Panc1 (cell line): ENCODE measurements around the gene SH3TC1. TPM values are rescaled to one million over a fixed set of nuclear protein-coding genes. Genes with fewer than 3 reads are reported as not detected.

Experiments
- ATAC-seq: fragments of 200-7000 bp; cut with Tn5 transposase; 2 replicates; pipeline ENCODE4 v1.9.1; 2020; ENCODE audit warnings: mild to moderate bottlenecking, moderate library complexity
- BruUV-seq: library from RNA; stranded (reverse); fragments of 400-500 nt; replicated peaks from 2 replicates; lab custom pipeline; 2021; lab: Mats Ljungman, UMichigan
- CTCF ChIA-PET: fragments of 300-600 bp; sonication (Branson Sonifier 250); formaldehyde crosslinking; loops from one replicate; lab custom pipeline; 2022; ENCODE audit warnings: antibody characterized with exemption; lab: Charles Lee
- POLR2A ChIA-PET: fragments of 300-600 bp; sonication (Branson Sonifier 250); formaldehyde crosslinking; loops from one replicate; lab custom pipeline; 2022; ENCODE audit warnings: antibody characterized with exemption; lab: Charles Lee
- DNase-seq: peaks from one replicate; pipeline ENCODE4 v3.0.0-alpha.2; 2010; ENCODE audit warnings: low read depth, low spot score
- H3K27ac ChIP-seq: 2 replicates; pipeline ENCODE4 v1.5.1; 2011; ENCODE audit warnings: mild to moderate bottlenecking, low read length, inconsistent platforms
- H3K27me3 ChIP-seq: fragments of 200-500 bp; sonication (Bioruptor generic); 2 replicates; pipeline ENCODE4 v1.6.0; 2014; ENCODE audit warnings: low read length, inconsistent platforms; ENCODE audit not compliant: control insufficient read depth, insufficient read depth
- H3K36me3 ChIP-seq: fragments of 200-500 bp; sonication (Bioruptor generic); 2 replicates; pipeline ENCODE4 v1.5.1; 2014; ENCODE audit warnings: inconsistent platforms, mild to moderate bottlenecking, low read length, moderate library complexity; ENCODE audit not compliant: control insufficient read depth, insufficient read depth
- H3K4me1 ChIP-seq: 2 replicates; pipeline ENCODE4 v1.5.1; 2011; ENCODE audit warnings: inconsistent platforms, mild to moderate bottlenecking, low read length, moderate library complexity; ENCODE audit not compliant: control insufficient read depth, insufficient read depth
- H3K4me3 ChIP-seq, 2 experiments: 2 replicates each; pipeline ENCODE4 v1.5.1; 2011 to 2012; ENCODE audit warnings: low read depth in 2 of 2, low read length in 2 of 2, mild to moderate bottlenecking in 2 of 2, inconsistent platforms in 1 of 2, moderate library complexity in 1 of 2
- H3K9me3 ChIP-seq: fragments of 200-500 bp; sonication (Bioruptor generic); 2 replicates; pipeline ENCODE4 v1.5.1; 2014; ENCODE audit warnings: low read depth, mild to moderate bottlenecking, inconsistent platforms, low read length, moderate library complexity; ENCODE audit not compliant: control insufficient read depth, insufficient read depth
- POLR2AphosphoS5 ChIP-seq: IDR thresholded peaks from 2 replicates; pipeline ENCODE4 v1.6.1; 2012; ENCODE audit warnings: mild to moderate bottlenecking, low read depth, low read length, moderate library complexity
- SIN3A ChIP-seq: IDR thresholded peaks from 2 replicates; pipeline ENCODE4 v1.6.1; 2012; ENCODE audit warnings: low read depth, mild to moderate bottlenecking, low read length, moderate library complexity, borderline replicate concordance; ENCODE audit not compliant: insufficient read depth
- TCF7L2 ChIP-seq: IDR thresholded peaks from 2 replicates; pipeline ENCODE4 v1.6.1; 2011; ENCODE audit warnings: mild to moderate bottlenecking, low read depth, low read length, inconsistent platforms
- in situ Hi-C: cut with HindIII; loops from 2 replicates; pipeline ENCODE4 v1.10.0; 2016; ENCODE audit warnings: low sequenced_read_pairs, low pct_unique_long_range_greater_than_20kb
- intact Hi-C: fragments of 100-400 bp; cut with micrococcal nuclease; formaldehyde crosslinking; loops from one replicate; pipeline ENCODE4 v1.10.0; 2022; ENCODE audit not compliant: unreplicated experiment
- total RNA-seq: library from RNA; stranded (reverse); gene quantifications from one replicate; pipeline ENCODE4 v1.2.1, GENCODE V29; 2021; ENCODE audit not compliant: unreplicated experiment
- TF ChIP-seq, protein P1 (sequence below): fragments of 450-650 bp; IDR thresholded peaks from 2 replicates; pipeline ENCODE4 v1.5.1; 2017; ENCODE audit warnings: mild to moderate bottlenecking
- TF ChIP-seq, protein P2 (sequence below), 2 experiments: IDR thresholded peaks; 2 replicates each; pipeline ENCODE4 v1.6.1; 2011 to 2012; ENCODE audit warnings: low read depth in 2 of 2, control low read depth in 1 of 2, low read length in 1 of 2, mild to moderate bottlenecking in 1 of 2, moderate library complexity in 1 of 2; ENCODE audit not compliant: insufficient read depth in 1 of 2

Gene SH3TC1
- total RNA-seq, 1 experiment from 2014 or later: 4.5 TPM

DNA sequence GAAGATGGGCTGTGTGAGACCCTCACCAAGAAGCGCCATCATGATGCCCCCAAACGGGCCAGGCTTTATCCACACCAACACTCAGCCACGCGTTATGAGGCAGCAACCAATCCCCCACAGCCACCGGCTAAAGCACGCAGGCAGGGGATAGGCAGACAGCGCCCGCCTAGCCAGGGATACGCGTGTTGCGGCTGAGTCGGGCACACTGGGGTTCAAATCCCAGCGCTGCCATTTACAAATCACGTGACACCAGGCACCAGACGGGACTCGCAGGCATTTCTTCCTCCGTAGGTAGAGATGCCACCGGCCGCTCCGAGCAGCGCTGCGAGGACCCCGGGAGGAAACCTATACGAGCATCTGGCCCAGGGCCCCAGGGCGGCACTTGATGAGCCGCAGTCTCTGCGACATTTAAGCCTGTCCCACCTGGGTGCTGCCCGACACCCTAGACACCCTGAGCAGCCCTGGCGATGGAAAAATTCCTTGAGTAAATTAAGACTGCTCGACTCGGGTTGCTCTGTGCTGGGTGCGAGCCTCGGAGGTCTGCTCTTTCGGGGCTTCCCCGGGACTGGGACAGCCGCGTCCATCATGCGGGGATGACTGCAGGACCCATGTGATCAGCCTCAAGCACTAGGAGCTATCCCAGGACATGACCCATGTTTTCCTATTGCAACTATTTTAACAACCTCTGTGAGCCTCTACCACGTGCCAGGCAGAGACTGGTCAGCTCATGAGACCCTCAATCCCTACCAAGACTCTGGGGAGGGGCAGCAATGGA, 46.8 kb upstream of the SH3TC1 start:
- Histone ChIP-seq H3K36me3 (no peaks in the 10 kb centered on the region), H3K27me3 (no peaks in the 10 kb centered on the region), H3K4me1 (no peaks in the 10 kb centered on the region), H3K4me3 (no peak overlapping the region), H3K9me3 (no peaks in the 10 kb centered on the region), H3K27ac (no peak overlapping the region)
- BruUV-seq: no TSS peak
- DNase-seq (no peak), ATAC-seq (no peak)
- in situ Hi-C loops (no loop called here), intact Hi-C loops (no loop called here)
- TF ChIP-seq TCF7L2: no peak
- TF ChIP-seq, protein P1, sequence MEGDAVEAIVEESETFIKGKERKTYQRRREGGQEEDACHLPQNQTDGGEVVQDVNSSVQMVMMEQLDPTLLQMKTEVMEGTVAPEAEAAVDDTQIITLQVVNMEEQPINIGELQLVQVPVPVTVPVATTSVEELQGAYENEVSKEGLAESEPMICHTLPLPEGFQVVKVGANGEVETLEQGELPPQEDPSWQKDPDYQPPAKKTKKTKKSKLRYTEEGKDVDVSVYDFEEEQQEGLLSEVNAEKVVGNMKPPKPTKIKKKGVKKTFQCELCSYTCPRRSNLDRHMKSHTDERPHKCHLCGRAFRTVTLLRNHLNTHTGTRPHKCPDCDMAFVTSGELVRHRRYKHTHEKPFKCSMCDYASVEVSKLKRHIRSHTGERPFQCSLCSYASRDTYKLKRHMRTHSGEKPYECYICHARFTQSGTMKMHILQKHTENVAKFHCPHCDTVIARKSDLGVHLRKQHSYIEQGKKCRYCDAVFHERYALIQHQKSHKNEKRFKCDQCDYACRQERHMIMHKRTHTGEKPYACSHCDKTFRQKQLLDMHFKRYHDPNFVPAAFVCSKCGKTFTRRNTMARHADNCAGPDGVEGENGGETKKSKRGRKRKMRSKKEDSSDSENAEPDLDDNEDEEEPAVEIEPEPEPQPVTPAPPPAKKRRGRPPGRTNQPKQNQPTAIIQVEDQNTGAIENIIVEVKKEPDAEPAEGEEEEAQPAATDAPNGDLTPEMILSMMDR: no peak
- no peak for TF ChIP-seq POLR2AphosphoS5
- TF ChIP-seq, protein P2, sequence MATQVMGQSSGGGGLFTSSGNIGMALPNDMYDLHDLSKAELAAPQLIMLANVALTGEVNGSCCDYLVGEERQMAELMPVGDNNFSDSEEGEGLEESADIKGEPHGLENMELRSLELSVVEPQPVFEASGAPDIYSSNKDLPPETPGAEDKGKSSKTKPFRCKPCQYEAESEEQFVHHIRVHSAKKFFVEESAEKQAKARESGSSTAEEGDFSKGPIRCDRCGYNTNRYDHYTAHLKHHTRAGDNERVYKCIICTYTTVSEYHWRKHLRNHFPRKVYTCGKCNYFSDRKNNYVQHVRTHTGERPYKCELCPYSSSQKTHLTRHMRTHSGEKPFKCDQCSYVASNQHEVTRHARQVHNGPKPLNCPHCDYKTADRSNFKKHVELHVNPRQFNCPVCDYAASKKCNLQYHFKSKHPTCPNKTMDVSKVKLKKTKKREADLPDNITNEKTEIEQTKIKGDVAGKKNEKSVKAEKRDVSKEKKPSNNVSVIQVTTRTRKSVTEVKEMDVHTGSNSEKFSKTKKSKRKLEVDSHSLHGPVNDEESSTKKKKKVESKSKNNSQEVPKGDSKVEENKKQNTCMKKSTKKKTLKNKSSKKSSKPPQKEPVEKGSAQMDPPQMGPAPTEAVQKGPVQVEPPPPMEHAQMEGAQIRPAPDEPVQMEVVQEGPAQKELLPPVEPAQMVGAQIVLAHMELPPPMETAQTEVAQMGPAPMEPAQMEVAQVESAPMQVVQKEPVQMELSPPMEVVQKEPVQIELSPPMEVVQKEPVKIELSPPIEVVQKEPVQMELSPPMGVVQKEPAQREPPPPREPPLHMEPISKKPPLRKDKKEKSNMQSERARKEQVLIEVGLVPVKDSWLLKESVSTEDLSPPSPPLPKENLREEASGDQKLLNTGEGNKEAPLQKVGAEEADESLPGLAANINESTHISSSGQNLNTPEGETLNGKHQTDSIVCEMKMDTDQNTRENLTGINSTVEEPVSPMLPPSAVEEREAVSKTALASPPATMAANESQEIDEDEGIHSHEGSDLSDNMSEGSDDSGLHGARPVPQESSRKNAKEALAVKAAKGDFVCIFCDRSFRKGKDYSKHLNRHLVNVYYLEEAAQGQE (IDR thresholded peaks at IDR 0.05; ENCODE audit: insufficient read depth in 1 of 2, low read depth in 2 of 2, low read length in 1 of 2): no peak
- no peak for TF ChIP-seq SIN3A
- ChIA-PET POLR2A (no interaction called here), CTCF (no interaction called here)

DNA sequence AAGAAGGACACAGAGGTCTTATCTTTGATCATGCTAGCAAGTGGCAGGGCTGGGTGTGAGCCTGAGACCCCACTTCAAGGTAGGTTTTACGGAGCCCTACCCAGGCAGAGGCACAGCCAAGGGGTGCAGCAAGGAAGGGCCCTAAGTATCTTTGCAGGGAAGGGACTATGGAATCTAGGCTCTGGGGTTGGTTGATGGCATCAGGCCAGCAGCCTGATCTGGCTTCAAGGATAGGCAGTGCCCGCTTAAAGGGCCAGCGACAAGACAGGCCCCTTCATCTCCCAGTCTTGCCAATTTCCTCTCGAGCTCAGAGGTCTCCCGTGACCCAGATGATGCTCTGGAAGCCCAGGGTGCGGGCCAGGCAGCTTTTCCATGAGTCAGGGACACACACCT, 46.2 kb upstream of the SH3TC1 start:
- H3K4me1 ChIP-seq: peaks cover 1% of the 10 kb centered on the region; the same call in 1 of the 2 replicates
- TF ChIP-seq, protein P2 (IDR thresholded peaks at IDR 0.05; ENCODE audit: insufficient read depth in 1 of 2, low read depth in 2 of 2, low read length in 1 of 2): no peak
- no peak for TF ChIP-seq TCF7L2
- TF ChIP-seq POLR2AphosphoS5: no peak
- TF ChIP-seq, protein P1: no peak
- TF ChIP-seq SIN3A: no peak
- no peak overlapping the region for H3K27ac ChIP-seq
- H3K4me3 ChIP-seq: no peak overlapping the region
- CTCF ChIA-PET: no interaction called here
- DNase-seq: no peak
- intact Hi-C loops: no loop called here
- in situ Hi-C loops: no loop called here
- ATAC-seq: no peak
- BruUV-seq: no TSS peak
- H3K27me3 ChIP-seq: no peaks in the 10 kb centered on the region
- POLR2A ChIA-PET: no interaction called here
- H3K36me3 ChIP-seq: no peaks in the 10 kb centered on the region
- no peaks in the 10 kb centered on the region for H3K9me3 ChIP-seq
